T-helper 17 cell (primary cell): ENCODE data around the gene TMX2. TPM values are rescaled to one million over a fixed set of nuclear protein-coding genes. Genes with fewer than 3 reads are reported as not detected.
A peak's percentile ranks its signal among the peaks of the same experiment; 100 is the strongest.

Experiments used
- ATAC-seq: fragments of 150-1000 bp; cut with Tn5 transposase; 2 replicates; pipeline ENCODE4 v1.10.0; 2021; ENCODE audit warnings: mild to moderate bottlenecking, moderate library complexity
- DNase-seq, 3 donors: peaks; one replicate each; pipeline versions ENCODE4 v3.0.0 to v3.0.0-alpha.2; 2020 to 2021
- H3K9me3 ChIP-seq: one replicate; pipeline ENCODE4 v1.7.0; 2013; ENCODE audit warnings: low read length, mild to moderate bottlenecking; ENCODE audit not compliant: control insufficient read depth, poor library complexity, severe bottlenecking
- H3K27ac Mint-ChIP-seq: one replicate; pipeline ENCODE4 v1.8.0; 2022; ENCODE audit warnings: mild to moderate bottlenecking, moderate library complexity, mixed read lengths
- H3K27me3 Mint-ChIP-seq: one replicate; pipeline ENCODE4 v1.8.0; 2022; ENCODE audit warnings: mixed read lengths
- H3K36me3 Mint-ChIP-seq: one replicate; pipeline ENCODE4 v1.8.0; 2022; ENCODE audit warnings: low read depth, mixed read lengths
- H3K4me1 Mint-ChIP-seq: one replicate; pipeline ENCODE4 v1.8.0; 2022; ENCODE audit warnings: mild to moderate bottlenecking, mixed read lengths
- H3K4me3 Mint-ChIP-seq: one replicate; pipeline ENCODE4 v1.8.0; 2022; ENCODE audit warnings: mild to moderate bottlenecking, moderate library complexity, mixed read lengths
- total RNA-seq, 4 donors: library from RNA in 2 of 4; stranded (reverse) in 2 of 4; gene quantifications; one replicate each; pipeline ENCODE4 v1.2.3 and lab custom pipeline; 2022 to 2026

TMX2 gene
- total RNA-seq, 2 donors from 2014 or later = 38.3 to 44.0 TPM

GRCh38 chr11:57732661-57733060, 20.3 kb downstream of the TMX2 start:
- no peaks in the 10 kb centered on the region for H3K27me3 Mint-ChIP-seq
- H3K27ac Mint-ChIP-seq = no peak overlapping the region
- no peak for DNase-seq
- no peaks in the 10 kb centered on the region for H3K9me3 ChIP-seq
- H3K4me1 Mint-ChIP-seq = peaks cover 4% of the 10 kb centered on the region
- no peaks in the 10 kb centered on the region for H3K36me3 Mint-ChIP-seq
- ATAC-seq = no peak
- no peak overlapping the region for H3K4me3 Mint-ChIP-seq

- no peaks in the 10 kb centered on the region for H3K9me3 ChIP-seq
- no peak overlapping the region for H3K4me3 Mint-ChIP-seq
- H3K27me3 Mint-ChIP-seq = no peaks in the 10 kb centered on the region
- ATAC-seq (no peak), DNase-seq (no peak)
- peak overlapping the region; percentile 60 for H3K27ac Mint-ChIP-seq
- no peaks in the 10 kb centered on the region for H3K36me3 Mint-ChIP-seq
- peaks cover 5% of the 10 kb centered on the region for H3K4me1 Mint-ChIP-seq
These were observed 23.4 kb downstream of the TMX2 start for GRCh38 chr11:57735619-57736298.

- Mint-ChIP-seq H3K4me3 (peak within 1 kb of the TSS; percentile 98), H3K36me3 (no peaks in the 10 kb centered on the region), H3K27ac (peak within 1 kb of the TSS; percentile 97), H3K4me1 (peaks cover 24% of the 10 kb centered on the region), H3K27me3 (no peaks in the 10 kb centered on the region)
- ATAC-seq (peak; percentile 91), DNase-seq (peak; percentile 78 to 84 (median 83))
- no peaks in the 10 kb centered on the region for H3K9me3 ChIP-seq
These were observed 29.0 kb downstream of the TMX2 start, which contains the start of gene SELENOH for GRCh38 chr11:57741132-57742086. Gene SELENOH (plus strand): TSS chr11:57741491. CDS start chr11:57741596, 105 bp downstream.

GRCh38 chr11:57742087-57742452, 29.7 kb downstream of the TMX2 start:
- H3K27me3 Mint-ChIP-seq = no peaks in the 10 kb centered on the region
- H3K27ac Mint-ChIP-seq = peak overlapping the region; percentile 97
- no peaks in the 10 kb centered on the region for H3K9me3 ChIP-seq
- H3K36me3 Mint-ChIP-seq = no peaks in the 10 kb centered on the region
- H3K4me1 Mint-ChIP-seq = peaks cover 24% of the 10 kb centered on the region
- no peak for DNase-seq
- H3K4me3 Mint-ChIP-seq = peak overlapping the region; percentile 98
- no peak for ATAC-seq

GRCh38 chr11:57744357-57744756, 32.0 kb downstream of the TMX2 start:
- DNase-seq (no peak), ATAC-seq (no peak)
- H3K4me1 Mint-ChIP-seq = peaks cover 27% of the 10 kb centered on the region
- H3K36me3 Mint-ChIP-seq = peaks cover 2% of the 10 kb centered on the region
- no peaks in the 10 kb centered on the region for H3K27me3 Mint-ChIP-seq
- no peaks in the 10 kb centered on the region for H3K9me3 ChIP-seq
- no peak overlapping the region for H3K4me3 Mint-ChIP-seq
- peak overlapping the region; percentile 3 for H3K27ac Mint-ChIP-seq

- H3K9me3 ChIP-seq = no peaks in the 10 kb centered on the region
- peaks cover 2% of the 10 kb centered on the region for H3K36me3 Mint-ChIP-seq
- DNase-seq (no peak), ATAC-seq (no peak)
- H3K4me1 Mint-ChIP-seq = peaks cover 24% of the 10 kb centered on the region
- no peak overlapping the region for H3K4me3 Mint-ChIP-seq
- H3K27ac Mint-ChIP-seq = no peak overlapping the region
- H3K27me3 Mint-ChIP-seq = no peaks in the 10 kb centered on the region
These were observed 32.8 kb downstream of the TMX2 start for GRCh38 chr11:57745206-57745605.

GRCh38 chr11:57746920-57747319, 34.5 kb downstream of the TMX2 start:
- Mint-ChIP-seq H3K27me3 (no peaks in the 10 kb centered on the region), H3K36me3 (peaks cover 2% of the 10 kb centered on the region), H3K4me1 (peaks cover 22% of the 10 kb centered on the region), H3K27ac (peak overlapping the region; percentile 66), H3K4me3 (no peak overlapping the region)
- ATAC-seq (no peak), DNase-seq (no peak)
- no peaks in the 10 kb centered on the region for H3K9me3 ChIP-seq

- no peak overlapping the region for H3K4me3 Mint-ChIP-seq
These were observed 38.8 kb downstream of the TMX2 start for GRCh38 chr11:57751176-57751575.

GRCh38 chr11:57751676-57752253, 39.4 kb downstream of the TMX2 start, which contains the start of gene BTBD18:
Gene BTBD18 (minus strand): TSS chr11:57751819. CDS start chr11:57751188, 631 bp downstream.
- ATAC-seq (peak; percentile 50), DNase-seq (no peak)
- Mint-ChIP-seq H3K36me3 (peaks cover 2% of the 10 kb centered on the region), H3K4me1 (peaks cover 12% of the 10 kb centered on the region), H3K27me3 (no peaks in the 10 kb centered on the region), H3K4me3 (no peak within 1 kb of the TSS), H3K27ac (peak within 1 kb of the TSS; percentile 27)
- no peaks in the 10 kb centered on the region for H3K9me3 ChIP-seq

More at GRCh38 chr11:57751176-57751575, 38.8 kb downstream of the TMX2 start:
- Mint-ChIP-seq H3K36me3 (peaks cover 2% of the 10 kb centered on the region), H3K4me1 (peaks cover 12% of the 10 kb centered on the region), H3K27me3 (no peaks in the 10 kb centered on the region), H3K27ac (peak overlapping the region; percentile 27)
- DNase-seq (no peak), ATAC-seq (no peak)
- H3K9me3 ChIP-seq = no peaks in the 10 kb centered on the region

GRCh38 chr11:57752954-57753353, 40.6 kb downstream of the TMX2 start:
- no peak overlapping the region for H3K27ac Mint-ChIP-seq
- no peak overlapping the region for H3K4me3 Mint-ChIP-seq
- DNase-seq (no peak), ATAC-seq (no peak)
- peaks cover 12% of the 10 kb centered on the region for H3K4me1 Mint-ChIP-seq
- peaks cover 2% of the 10 kb centered on the region for H3K36me3 Mint-ChIP-seq
- H3K9me3 ChIP-seq = no peaks in the 10 kb centered on the region
- no peaks in the 10 kb centered on the region for H3K27me3 Mint-ChIP-seq

GRCh38 chr11:57758174-57758573, 45.8 kb downstream of the TMX2 start:
- H3K4me1 Mint-ChIP-seq = peaks cover 9% of the 10 kb centered on the region
- no peaks in the 10 kb centered on the region for H3K36me3 Mint-ChIP-seq
- no peak overlapping the region for H3K4me3 Mint-ChIP-seq
- H3K27me3 Mint-ChIP-seq = no peaks in the 10 kb centered on the region
- ATAC-seq = no peak
- DNase-seq = no peak
- no peaks in the 10 kb centered on the region for H3K9me3 ChIP-seq
- no peak overlapping the region for H3K27ac Mint-ChIP-seq

- ATAC-seq = no peak
- Mint-ChIP-seq H3K27ac (no peak within 1 kb of the TSS), H3K4me3 (peak within 1 kb of the TSS; percentile 78), H3K36me3 (no peaks in the 10 kb centered on the region), H3K4me1 (peaks cover 11% of the 10 kb centered on the region), H3K27me3 (no peaks in the 10 kb centered on the region)
- no peak for DNase-seq
- H3K9me3 ChIP-seq = no peaks in the 10 kb centered on the region
These were observed 49.2 kb downstream of the TMX2 start, which contains the start of gene CTNND1 for GRCh38 chr11:57761301-57762234. Gene CTNND1 (plus strand): TSS chr11:57761802. CDS start chr11:57791479, 29,677 bp downstream.
